Type B pancreatic cell (in vitro differentiated cells): Measurements from ENCODE around the gene TBCEL. TPM values are rescaled to one million over a fixed set of nuclear protein-coding genes. Genes with fewer than 3 reads are reported as not detected.

Experiments used
- DNase-seq: peaks from one replicate; pipeline ENCODE4 v3.0.0; 2021; ENCODE audit warnings: mixed read lengths; ENCODE audit not compliant: unreplicated experiment; ENCODE audit errors: extremely low spot score
- H3K27ac Mint-ChIP-seq: 2 replicates; pipeline ENCODE4 v1.8.0; 2021; ENCODE audit warnings: mild to moderate bottlenecking, mixed read lengths
- H3K27me3 Mint-ChIP-seq: 2 replicates; pipeline ENCODE4 v1.8.0; 2021; ENCODE audit warnings: mixed read lengths
- H3K36me3 Mint-ChIP-seq: 2 replicates; pipeline ENCODE4 v1.8.0; 2021; ENCODE audit warnings: mixed read lengths
- H3K4me1 Mint-ChIP-seq: one replicate; pipeline ENCODE4 v1.8.0; 2021; ENCODE audit warnings: mixed read lengths; ENCODE audit not compliant: unreplicated experiment
- H3K4me3 Mint-ChIP-seq: 2 replicates; pipeline ENCODE4 v1.8.0; 2021; ENCODE audit warnings: mild to moderate bottlenecking, mixed read lengths
- H3K9me3 Mint-ChIP-seq: 2 replicates; pipeline ENCODE4 v1.8.0; 2021; ENCODE audit warnings: mixed read lengths
- CTCF ChIP-seq: fragments of 200-600 bp; sonication (generic); conservative IDR thresholded peaks from 2 replicates; pipeline ENCODE4 v1.5.0; 2021; ENCODE audit warnings: antibody characterized with exemption, mild to moderate bottlenecking
- total RNA-seq: library from RNA; stranded (reverse); gene quantifications from 2 replicates; pipeline ENCODE4 v1.2.1, GENCODE V29; 2021; ENCODE audit warnings: low replicate concordance

Gene TBCEL
- total RNA-seq, 1 donor from 2014 or later: 40.5 TPM

GRCh38 chr11:121081321-121081720 lies 57.4 kb downstream of the TBCEL start:
- no peak for DNase-seq
- no peak for TF ChIP-seq CTCF
- Mint-ChIP-seq H3K27ac (no peak overlapping the region), H3K36me3 (peaks cover 19% of the 10 kb centered on the region), H3K4me3 (no peak overlapping the region), H3K9me3 (no peaks in the 10 kb centered on the region), H3K27me3 (no peaks in the 10 kb centered on the region), H3K4me1 (no peaks in the 10 kb centered on the region)

- Mint-ChIP-seq H3K9me3 (no peaks in the 10 kb centered on the region), H3K4me3 (no peak overlapping the region), H3K4me1 (no peaks in the 10 kb centered on the region), H3K36me3 (peaks cover 28% of the 10 kb centered on the region), H3K27ac (no peak overlapping the region), H3K27me3 (no peaks in the 10 kb centered on the region)
- no peak for TF ChIP-seq CTCF
- no peak for DNase-seq
These were observed 58.3 kb downstream of the TBCEL start for GRCh38 chr11:121082219-121082618.

GRCh38 chr11:121082670-121083069 lies 58.8 kb downstream of the TBCEL start:
- H3K4me3 Mint-ChIP-seq: no peak overlapping the region
- no peak for DNase-seq
- no peak for TF ChIP-seq CTCF
- H3K27ac Mint-ChIP-seq: no peak overlapping the region
- peaks cover 32% of the 10 kb centered on the region for H3K36me3 Mint-ChIP-seq
- no peaks in the 10 kb centered on the region for H3K4me1 Mint-ChIP-seq
- no peaks in the 10 kb centered on the region for H3K9me3 Mint-ChIP-seq
- no peaks in the 10 kb centered on the region for H3K27me3 Mint-ChIP-seq

- DNase-seq: no peak
- no peaks in the 10 kb centered on the region for H3K4me1 Mint-ChIP-seq
- H3K9me3 Mint-ChIP-seq: no peaks in the 10 kb centered on the region
- H3K27ac Mint-ChIP-seq: no peak overlapping the region
- peaks cover 32% of the 10 kb centered on the region for H3K36me3 Mint-ChIP-seq
- H3K27me3 Mint-ChIP-seq: no peaks in the 10 kb centered on the region
- H3K4me3 Mint-ChIP-seq: no peak overlapping the region
- TF ChIP-seq CTCF: no peak
These were observed 63.0 kb downstream of the TBCEL start for GRCh38 chr11:121086866-121087265.

GRCh38 chr11:121089566-121089965 lies 65.7 kb downstream of the TBCEL start:
- H3K36me3 Mint-ChIP-seq: peaks cover 27% of the 10 kb centered on the region
- peaks cover 5% of the 10 kb centered on the region for H3K9me3 Mint-ChIP-seq
- H3K27ac Mint-ChIP-seq: no peak overlapping the region
- TF ChIP-seq CTCF: no peak
- no peak overlapping the region for H3K4me3 Mint-ChIP-seq
- H3K4me1 Mint-ChIP-seq: no peaks in the 10 kb centered on the region
- H3K27me3 Mint-ChIP-seq: no peaks in the 10 kb centered on the region
- no peak for DNase-seq

- peaks cover 5% of the 10 kb centered on the region for H3K9me3 Mint-ChIP-seq
- no peaks in the 10 kb centered on the region for H3K4me1 Mint-ChIP-seq
- no peak overlapping the region for H3K27ac Mint-ChIP-seq
- no peak for TF ChIP-seq CTCF
- no peak for DNase-seq
- H3K4me3 Mint-ChIP-seq: no peak overlapping the region
- no peaks in the 10 kb centered on the region for H3K27me3 Mint-ChIP-seq
- H3K36me3 Mint-ChIP-seq: peaks cover 27% of the 10 kb centered on the region
These were observed 66.3 kb downstream of the TBCEL start for GRCh38 chr11:121090145-121090721.
